GM18505 (cell line): Measurements from ENCODE around the gene RNF157.

Experiments used
- ATAC-seq: cut with Tn5 transposase; IDR thresholded peaks from one replicate; pipeline ENCODE4 v1.9.1; 2021; ENCODE audit not compliant: unreplicated experiment
- POLR2A ChIP-seq: IDR thresholded peaks from 4 replicates; pipeline ENCODE4 v1.6.1; 2011; ENCODE audit warnings: borderline replicate concordance; ENCODE audit not compliant: insufficient read depth, insufficient read length; ENCODE audit errors: extremely low read depth

Gene RNF157

GRCh38 chr17:76240461-76241203, at the start of gene RNF157:
RNF157 (minus strand) TSS chr17:76240493; CDS start chr17:76240240, 253 bp downstream.
- TF ChIP-seq POLR2A = no peak
- peak; percentile 50 for ATAC-seq

GRCh38 chr17:76281573-76282371, 41.5 kb upstream of the RNF157 start:
- no peak for ATAC-seq
- TF ChIP-seq POLR2A = no peak

GRCh38 chr17:76280650-76281049, 40.4 kb upstream of the RNF157 start:
- TF ChIP-seq POLR2A = no peak
- no peak for ATAC-seq

GRCh38 chr17:76279742-76280287, 39.5 kb upstream of the RNF157 start:
- ATAC-seq = no peak
- TF ChIP-seq POLR2A = no peak

GRCh38 chr17:76278952-76279741, 38.9 kb upstream of the RNF157 start:
- no peak for TF ChIP-seq POLR2A
- ATAC-seq = no peak

GRCh38 chr17:76278268-76278908, 38.1 kb upstream of the RNF157 start:
- TF ChIP-seq POLR2A = no peak
- ATAC-seq = no peak

GRCh38 chr17:76277300-76278267, 37.3 kb upstream of the RNF157 start:
- no peak for TF ChIP-seq POLR2A
- ATAC-seq = no peak

GRCh38 chr17:76276461-76277299, 36.4 kb upstream of the RNF157 start:
- ATAC-seq = no peak
- no peak for TF ChIP-seq POLR2A

GRCh38 chr17:76276069-76276431, 35.8 kb upstream of the RNF157 start:
- no peak for ATAC-seq
- no peak for TF ChIP-seq POLR2A

GRCh38 chr17:76275382-76276068, 35.2 kb upstream of the RNF157 start:
- TF ChIP-seq POLR2A = no peak

More at GRCh38 chr17:76275382-76276068, 35.2 kb upstream of the RNF157 start:
- no peak for ATAC-seq
